DOHH2 (cell line): ENCODE measurements around the gene GBF1.

Experiments
- H3F3A ChIP-seq: fragments of 200-600 bp; sonication (generic), shearing (Covaris generic); 2 replicates; pipeline ENCODE4 v1.6.0; 2016; ENCODE audit warnings: antibody characterized with exemption, mild to moderate bottlenecking; ENCODE audit not compliant: control insufficient read depth, insufficient read depth
- H3K27ac ChIP-seq: fragments of 200-600 bp; sonication (generic); 2 replicates; pipeline ENCODE4 v1.5.1; 2014; ENCODE audit warnings: low read depth, mild to moderate bottlenecking, low read length, moderate library complexity
- H3K27me3 ChIP-seq: fragments of 200-600 bp; sonication (generic); 2 replicates; pipeline ENCODE4 v1.6.1; 2014; ENCODE audit warnings: mild to moderate bottlenecking, low read length, mixed read lengths; ENCODE audit not compliant: control insufficient read depth
- H3K36me3 ChIP-seq: fragments of 200-600 bp; sonication (generic); 2 replicates; pipeline ENCODE4 v1.6.1; 2014; ENCODE audit warnings: mild to moderate bottlenecking, low read length, moderate library complexity, mixed read lengths; ENCODE audit not compliant: control insufficient read depth
- H3K4me1 ChIP-seq: fragments of 200-600 bp; sonication (generic); 2 replicates; pipeline ENCODE4 v1.6.1; 2014; ENCODE audit warnings: mild to moderate bottlenecking, low read length, mixed read lengths; ENCODE audit not compliant: control insufficient read depth
- H3K4me2 ChIP-seq: fragments of 200-600 bp; sonication (generic); 2 replicates; pipeline ENCODE4 v1.6.0; 2014; ENCODE audit warnings: mild to moderate bottlenecking, low read length, moderate library complexity
- H3K4me3 ChIP-seq: fragments of 200-600 bp; sonication (generic); 2 replicates; pipeline ENCODE4 v1.5.1; 2014; ENCODE audit warnings: mild to moderate bottlenecking, low read length, mixed read lengths
- H3K79me2 ChIP-seq: fragments of 200-600 bp; sonication (generic); 2 replicates; pipeline ENCODE4 v1.6.1; 2014; ENCODE audit warnings: mild to moderate bottlenecking, low read length, mixed read lengths; ENCODE audit not compliant: control insufficient read depth
- H3K9me2 ChIP-seq: fragments of 200-600 bp; sonication (generic); replicated peaks from 2 replicates; pipeline ENCODE4 v1.6.1; 2014; ENCODE audit warnings: mild to moderate bottlenecking, low read length, mixed read lengths; ENCODE audit not compliant: control insufficient read depth
- H3K9me3 ChIP-seq: fragments of 200-600 bp; sonication (generic); 2 replicates; pipeline ENCODE4 v1.6.1; 2014; ENCODE audit warnings: antibody characterized with exemption, low read length, mixed read lengths; ENCODE audit not compliant: control insufficient read depth, insufficient read depth
- H4K20me1 ChIP-seq: fragments of 200-600 bp; sonication (generic); 2 replicates; pipeline ENCODE4 v1.6.0; 2014; ENCODE audit warnings: low read depth, mild to moderate bottlenecking, antibody characterized with exemption, low read length, moderate library complexity; ENCODE audit not compliant: control insufficient read depth, insufficient read depth
- EZH2phosphoT487 ChIP-seq: fragments of 200-600 bp; sonication (generic); IDR thresholded peaks from 2 replicates; pipeline ENCODE4 v1.6.1; 2017; ENCODE audit warnings: borderline replicate concordance, mild to moderate bottlenecking, antibody characterized with exemption, low read length, moderate library complexity, mixed read lengths
- TF ChIP-seq, protein P1 (sequence below): fragments of 200-600 bp; sonication (generic); IDR thresholded peaks from one replicate; pipeline ENCODE4 v1.5.1; 2014; ENCODE audit warnings: antibody characterized with exemption, mild to moderate bottlenecking, low read depth, low read length; ENCODE audit not compliant: poor library complexity, severe bottlenecking

The GBF1 gene

DNA sequence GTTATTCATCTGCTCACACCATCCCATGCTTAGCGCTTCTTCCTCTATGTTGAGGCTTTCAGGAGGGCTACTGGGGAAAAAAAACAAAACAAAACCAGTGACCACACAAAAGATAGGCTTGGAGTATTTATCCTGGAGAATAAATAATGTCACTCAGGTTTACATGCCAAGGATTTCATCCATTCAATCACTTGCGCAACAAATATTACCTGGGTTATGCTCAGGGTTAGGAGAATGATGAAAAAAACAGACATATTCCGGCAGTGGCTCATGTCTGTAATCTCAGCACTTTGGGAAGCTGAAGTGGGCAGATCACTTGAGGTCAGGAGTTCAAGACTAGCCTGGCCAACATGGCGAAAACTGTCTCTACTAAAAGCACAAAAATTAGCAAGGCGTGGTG, 22.5 kb upstream of the GBF1 start:
- no peak overlapping the region for H3K4me3 ChIP-seq

GRCh38 chr10:102225646-102226541, 19.4 kb upstream of the GBF1 start, which contains the start of gene ELOVL3:
Gene ELOVL3, plus strand, starts transcription at chr10:102226299. Its CDS starts 250 bp downstream, at chr10:102226549.
- peak within 1 kb of the TSS; percentile 30 for H3K4me2 ChIP-seq
- H3F3A ChIP-seq = no peaks in the 10 kb centered on the region
- H3K36me3 ChIP-seq = no peaks in the 10 kb centered on the region
- H3K4me1 ChIP-seq = peaks cover 20% of the 10 kb centered on the region
- no peaks in the 10 kb centered on the region for H3K79me2 ChIP-seq
- TF ChIP-seq, protein P1, sequence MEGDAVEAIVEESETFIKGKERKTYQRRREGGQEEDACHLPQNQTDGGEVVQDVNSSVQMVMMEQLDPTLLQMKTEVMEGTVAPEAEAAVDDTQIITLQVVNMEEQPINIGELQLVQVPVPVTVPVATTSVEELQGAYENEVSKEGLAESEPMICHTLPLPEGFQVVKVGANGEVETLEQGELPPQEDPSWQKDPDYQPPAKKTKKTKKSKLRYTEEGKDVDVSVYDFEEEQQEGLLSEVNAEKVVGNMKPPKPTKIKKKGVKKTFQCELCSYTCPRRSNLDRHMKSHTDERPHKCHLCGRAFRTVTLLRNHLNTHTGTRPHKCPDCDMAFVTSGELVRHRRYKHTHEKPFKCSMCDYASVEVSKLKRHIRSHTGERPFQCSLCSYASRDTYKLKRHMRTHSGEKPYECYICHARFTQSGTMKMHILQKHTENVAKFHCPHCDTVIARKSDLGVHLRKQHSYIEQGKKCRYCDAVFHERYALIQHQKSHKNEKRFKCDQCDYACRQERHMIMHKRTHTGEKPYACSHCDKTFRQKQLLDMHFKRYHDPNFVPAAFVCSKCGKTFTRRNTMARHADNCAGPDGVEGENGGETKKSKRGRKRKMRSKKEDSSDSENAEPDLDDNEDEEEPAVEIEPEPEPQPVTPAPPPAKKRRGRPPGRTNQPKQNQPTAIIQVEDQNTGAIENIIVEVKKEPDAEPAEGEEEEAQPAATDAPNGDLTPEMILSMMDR = no peak
- TF ChIP-seq EZH2phosphoT487 = no peak
- no peak within 1 kb of the TSS for H3K4me3 ChIP-seq
- H3K9me2 ChIP-seq = no peaks in the 10 kb centered on the region
- no peaks in the 10 kb centered on the region for H3K9me3 ChIP-seq
- H3K27me3 ChIP-seq = peaks cover 36% of the 10 kb centered on the region
- no peaks in the 10 kb centered on the region for H4K20me1 ChIP-seq
- no peak within 1 kb of the TSS for H3K27ac ChIP-seq

More for the DNA sequence above, 22.5 kb upstream of the GBF1 start:
- no peaks in the 10 kb centered on the region for H3K79me2 ChIP-seq
- no peaks in the 10 kb centered on the region for H3K9me3 ChIP-seq
- no peak overlapping the region for H3K4me2 ChIP-seq
- no peaks in the 10 kb centered on the region for H3F3A ChIP-seq
- H3K36me3 ChIP-seq = no peaks in the 10 kb centered on the region
- no peaks in the 10 kb centered on the region for H4K20me1 ChIP-seq
- no peak for TF ChIP-seq EZH2phosphoT487
- TF ChIP-seq, protein P1 = no peak
- peaks cover 21% of the 10 kb centered on the region for H3K27me3 ChIP-seq
- H3K4me1 ChIP-seq = peaks cover 8% of the 10 kb centered on the region
- H3K9me2 ChIP-seq = no peaks in the 10 kb centered on the region
- no peak overlapping the region for H3K27ac ChIP-seq

DNA sequence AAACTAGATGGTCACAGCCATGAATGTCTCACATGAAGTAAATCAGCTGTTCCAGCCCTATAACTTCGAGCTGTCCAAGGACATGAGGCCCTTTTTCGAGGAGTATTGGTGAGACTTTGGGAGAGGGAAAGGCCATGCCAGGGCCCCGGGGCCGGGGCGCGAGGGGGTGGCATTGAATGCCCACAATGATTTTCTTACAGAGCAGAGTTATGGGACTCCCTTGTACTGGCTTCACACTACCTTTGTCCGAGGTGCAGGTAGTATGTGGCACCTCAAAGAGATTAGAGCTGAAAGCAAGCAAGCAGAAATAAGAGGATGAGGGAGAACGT, 18.8 kb upstream of the GBF1 start:
- peak overlapping the region; percentile 30 for H3K4me2 ChIP-seq
- no peaks in the 10 kb centered on the region for H3K79me2 ChIP-seq
- no peak overlapping the region for H3K27ac ChIP-seq
- H3K4me3 ChIP-seq = no peak overlapping the region
- H3K36me3 ChIP-seq = no peaks in the 10 kb centered on the region
- H3K4me1 ChIP-seq = peaks cover 26% of the 10 kb centered on the region
- TF ChIP-seq, protein P1 = no peak
- TF ChIP-seq EZH2phosphoT487 = no peak
- H3K27me3 ChIP-seq = peaks cover 38% of the 10 kb centered on the region
- H3K9me3 ChIP-seq = no peaks in the 10 kb centered on the region
- no peaks in the 10 kb centered on the region for H3K9me2 ChIP-seq
- H3F3A ChIP-seq = no peaks in the 10 kb centered on the region
- H4K20me1 ChIP-seq = no peaks in the 10 kb centered on the region
